AG10803 (cell line): ENCODE measurements around the gene FNBP1.
A peak's percentile ranks its signal among the peaks of the same experiment; 100 is the strongest.

ENCODE experiments used
- DNase-seq: peaks from one replicate; pipeline ENCODE4 v3.0.0; 2010; ENCODE audit warnings: low read depth
- H3K4me3 ChIP-seq: 2 replicates; pipeline ENCODE4 v1.5.1; 2011; ENCODE audit warnings: mild to moderate bottlenecking, low read length, control low read depth
- TF ChIP-seq, protein P1 (sequence below): conservative IDR thresholded peaks from 2 replicates; pipeline ENCODE4 v1.5.1; 2011; ENCODE audit warnings: mild to moderate bottlenecking, low read length, control low read depth, inconsistent platforms

FNBP1 gene

DNA sequence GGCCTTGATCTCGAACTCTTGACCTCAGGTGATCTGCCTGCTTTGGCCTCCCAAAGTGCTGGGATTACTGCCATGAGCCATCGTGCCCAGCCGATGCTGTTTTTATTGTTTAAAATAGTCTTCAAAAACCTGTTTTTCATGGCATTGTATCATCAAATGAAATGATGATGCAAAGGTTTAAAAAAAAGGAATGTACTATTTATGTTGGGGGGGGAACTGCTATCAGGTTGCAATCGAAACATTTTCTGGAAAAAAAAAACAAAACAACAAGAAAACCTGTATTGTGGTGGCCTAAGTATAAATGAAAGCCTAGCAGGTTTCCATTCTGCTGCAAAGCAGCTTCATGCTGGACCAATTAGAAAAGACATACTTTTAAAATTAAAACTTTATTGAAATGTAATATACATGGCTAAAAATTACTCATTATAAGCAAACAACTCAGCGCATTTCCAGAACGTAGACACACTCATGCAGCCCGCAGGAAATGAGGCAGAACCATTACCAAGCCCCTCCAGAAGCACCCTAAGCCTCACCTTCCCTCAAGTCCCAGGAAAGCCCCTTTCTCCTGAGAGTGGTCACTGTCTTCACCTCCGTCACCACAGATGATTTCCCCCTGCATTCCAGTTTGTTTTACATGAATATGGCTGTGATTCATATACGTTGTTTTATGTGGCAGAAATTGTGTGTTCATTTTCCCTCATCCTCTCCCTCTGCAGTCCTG lies 29.7 kb upstream of the FNBP1 start:
- no peak for DNase-seq
- H3K4me3 ChIP-seq: no peak overlapping the region
- TF ChIP-seq, protein P1, sequence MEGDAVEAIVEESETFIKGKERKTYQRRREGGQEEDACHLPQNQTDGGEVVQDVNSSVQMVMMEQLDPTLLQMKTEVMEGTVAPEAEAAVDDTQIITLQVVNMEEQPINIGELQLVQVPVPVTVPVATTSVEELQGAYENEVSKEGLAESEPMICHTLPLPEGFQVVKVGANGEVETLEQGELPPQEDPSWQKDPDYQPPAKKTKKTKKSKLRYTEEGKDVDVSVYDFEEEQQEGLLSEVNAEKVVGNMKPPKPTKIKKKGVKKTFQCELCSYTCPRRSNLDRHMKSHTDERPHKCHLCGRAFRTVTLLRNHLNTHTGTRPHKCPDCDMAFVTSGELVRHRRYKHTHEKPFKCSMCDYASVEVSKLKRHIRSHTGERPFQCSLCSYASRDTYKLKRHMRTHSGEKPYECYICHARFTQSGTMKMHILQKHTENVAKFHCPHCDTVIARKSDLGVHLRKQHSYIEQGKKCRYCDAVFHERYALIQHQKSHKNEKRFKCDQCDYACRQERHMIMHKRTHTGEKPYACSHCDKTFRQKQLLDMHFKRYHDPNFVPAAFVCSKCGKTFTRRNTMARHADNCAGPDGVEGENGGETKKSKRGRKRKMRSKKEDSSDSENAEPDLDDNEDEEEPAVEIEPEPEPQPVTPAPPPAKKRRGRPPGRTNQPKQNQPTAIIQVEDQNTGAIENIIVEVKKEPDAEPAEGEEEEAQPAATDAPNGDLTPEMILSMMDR: no peak

DNA sequence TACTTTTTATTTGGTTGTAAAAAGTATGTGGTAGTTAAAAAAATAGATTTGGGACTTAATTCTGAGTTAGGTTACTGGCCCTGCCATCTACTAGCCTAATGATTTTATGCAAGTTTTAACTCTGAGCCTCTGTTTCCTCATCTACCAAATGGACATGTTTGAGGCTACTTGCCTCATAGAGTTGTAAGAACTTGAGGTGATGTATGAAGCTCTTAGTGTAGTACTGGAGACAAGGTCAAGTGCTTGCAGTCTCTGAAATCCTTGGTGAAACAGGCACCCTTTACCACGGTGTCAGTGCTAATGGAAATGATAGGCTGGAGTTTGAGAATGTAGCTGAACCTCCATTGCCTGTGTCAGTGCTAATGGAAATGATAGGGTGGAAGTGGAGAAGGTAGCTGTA lies 26.1 kb upstream of the FNBP1 start:
- DNase-seq: no peak
- H3K4me3 ChIP-seq: no peak overlapping the region

DNA sequence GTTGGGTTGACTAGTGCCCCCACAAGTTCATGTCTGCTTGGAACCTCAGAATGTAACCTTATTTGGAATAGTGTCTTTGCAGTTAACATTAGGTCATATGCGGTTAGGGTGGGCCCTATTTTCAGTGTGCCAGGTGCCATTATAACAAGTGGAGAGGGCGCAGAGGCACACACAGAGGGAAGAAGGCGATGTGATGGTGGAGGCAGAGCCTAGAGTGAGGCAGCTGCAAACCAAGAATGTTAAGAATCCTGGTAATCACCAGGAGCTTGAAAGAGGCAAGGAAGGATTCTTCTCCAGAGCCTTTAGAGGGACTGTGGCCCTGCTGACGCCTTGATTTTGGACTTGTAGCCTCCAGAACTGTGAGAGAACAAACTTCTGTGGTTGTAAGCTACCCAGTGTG lies 21.6 kb upstream of the FNBP1 start:
- H3K4me3 ChIP-seq: no peak overlapping the region
- TF ChIP-seq, protein P1: no peak
- DNase-seq: no peak

More for the DNA sequence above, 26.1 kb upstream of the FNBP1 start:
- TF ChIP-seq, protein P1: no peak

DNA sequence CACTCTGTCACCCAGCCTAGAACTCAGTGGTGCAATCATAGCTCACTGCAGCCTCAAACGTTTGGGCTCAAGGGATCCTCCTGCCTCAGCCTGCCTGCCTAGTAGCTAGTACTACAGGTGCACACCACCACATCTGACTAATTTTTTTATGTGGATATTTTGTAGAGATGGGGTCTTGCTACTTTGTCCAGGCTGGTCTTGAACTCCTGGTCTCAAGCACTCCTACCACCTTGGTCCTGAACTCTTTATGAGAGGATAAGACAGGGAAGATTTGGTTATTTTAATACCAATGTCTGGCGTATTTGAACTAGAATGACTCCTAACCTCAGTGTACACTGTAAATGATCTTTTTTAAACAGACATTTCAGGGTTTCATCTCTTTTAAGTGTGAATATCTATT lies 19.8 kb upstream of the FNBP1 start:
- H3K4me3 ChIP-seq: no peak overlapping the region
- TF ChIP-seq, protein P1: no peak
- no peak for DNase-seq

DNA sequence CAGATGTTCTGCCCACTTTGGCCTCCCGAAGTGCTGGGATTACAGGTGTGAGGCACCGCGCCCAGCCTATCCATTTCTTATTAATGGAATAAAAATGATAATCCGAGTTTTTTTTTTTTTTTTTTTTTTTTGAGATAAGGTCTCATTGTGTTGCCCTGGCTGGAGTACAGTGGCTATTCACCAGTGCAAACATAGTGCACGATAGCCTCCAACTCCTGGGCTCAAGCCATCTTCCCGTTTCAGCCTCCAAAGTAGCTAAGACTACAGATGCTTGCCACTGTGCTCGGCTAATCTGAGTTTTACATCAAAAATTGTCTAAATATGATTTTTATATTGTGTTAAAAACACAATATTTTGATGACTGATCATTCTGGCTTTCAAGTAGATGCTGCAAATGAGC lies 17.3 kb upstream of the FNBP1 start:
- H3K4me3 ChIP-seq: no peak overlapping the region
- TF ChIP-seq, protein P1: no peak
- no peak for DNase-seq

DNA sequence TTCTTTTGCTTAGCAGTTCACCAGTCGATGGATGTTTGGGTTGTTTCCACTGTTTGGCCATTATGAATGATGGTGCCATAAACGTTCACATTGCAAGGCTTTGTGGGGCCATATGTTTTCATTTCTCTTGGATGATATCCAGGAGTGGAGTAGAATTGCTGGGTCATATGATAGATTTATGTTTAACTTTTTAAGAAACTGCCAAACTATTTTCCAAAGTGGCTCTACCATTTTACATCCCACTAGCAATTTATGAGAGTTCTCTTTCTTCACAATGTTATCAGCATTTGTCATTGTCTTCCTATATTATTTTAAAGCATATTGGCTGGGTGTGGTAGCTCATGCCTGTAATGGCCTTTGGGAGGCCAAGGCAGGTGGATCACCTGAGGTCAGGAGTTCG lies 15.9 kb upstream of the FNBP1 start:
- TF ChIP-seq, protein P1: no peak
- H3K4me3 ChIP-seq: no peak overlapping the region
- DNase-seq: no peak

DNA sequence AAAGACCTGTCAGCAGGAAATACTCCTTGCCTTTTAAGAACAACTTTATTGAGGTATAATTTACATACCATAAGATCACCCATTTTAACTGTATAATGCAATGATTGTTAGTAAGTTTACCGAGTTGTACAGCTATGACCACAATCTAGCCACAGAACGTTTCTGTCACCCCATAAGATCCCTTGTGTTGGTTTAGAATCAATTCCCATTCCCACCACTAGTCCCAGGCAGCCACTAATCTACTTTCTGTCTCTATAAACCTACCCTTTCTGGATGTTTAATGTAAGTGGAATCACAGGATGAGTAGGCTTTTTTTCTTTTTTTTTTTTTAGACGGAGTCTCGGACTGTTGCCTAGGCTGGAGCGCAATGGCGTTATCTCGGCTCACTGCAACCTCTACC lies 15.2 kb upstream of the FNBP1 start:
- no peak overlapping the region for H3K4me3 ChIP-seq
- DNase-seq: no peak
- TF ChIP-seq, protein P1: peak; percentile 31
